GM12872 (cell line): ENCODE data around the gene RBM27.

Experiments
- TF ChIP-seq, protein P1 (sequence below): IDR thresholded peaks from 3 replicates; pipeline ENCODE4 v1.5.1; 2011; ENCODE audit warnings: low read depth, mild to moderate bottlenecking, low read length, moderate library complexity; ENCODE audit not compliant: insufficient read depth

The RBM27 gene

DNA sequence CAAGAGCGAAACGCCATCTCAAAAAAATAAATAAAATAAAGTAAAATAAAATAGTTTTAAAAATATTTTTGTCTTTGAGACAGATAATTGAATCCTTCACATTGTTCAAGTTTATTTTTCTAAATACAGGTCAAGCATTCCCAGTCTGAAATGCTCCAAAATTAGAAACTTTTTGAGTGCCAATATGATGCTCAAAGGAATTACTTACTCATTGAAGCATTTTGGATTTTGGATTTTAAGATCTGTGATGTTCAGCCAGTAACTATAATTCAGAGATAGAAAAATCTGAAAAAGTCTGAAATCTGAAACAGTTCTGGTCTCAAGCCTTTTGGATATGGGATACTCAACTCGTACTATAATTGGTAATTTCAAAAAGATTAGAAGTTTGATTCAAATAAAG, 39.8 kb downstream of the RBM27 start:
- TF ChIP-seq, protein P1, sequence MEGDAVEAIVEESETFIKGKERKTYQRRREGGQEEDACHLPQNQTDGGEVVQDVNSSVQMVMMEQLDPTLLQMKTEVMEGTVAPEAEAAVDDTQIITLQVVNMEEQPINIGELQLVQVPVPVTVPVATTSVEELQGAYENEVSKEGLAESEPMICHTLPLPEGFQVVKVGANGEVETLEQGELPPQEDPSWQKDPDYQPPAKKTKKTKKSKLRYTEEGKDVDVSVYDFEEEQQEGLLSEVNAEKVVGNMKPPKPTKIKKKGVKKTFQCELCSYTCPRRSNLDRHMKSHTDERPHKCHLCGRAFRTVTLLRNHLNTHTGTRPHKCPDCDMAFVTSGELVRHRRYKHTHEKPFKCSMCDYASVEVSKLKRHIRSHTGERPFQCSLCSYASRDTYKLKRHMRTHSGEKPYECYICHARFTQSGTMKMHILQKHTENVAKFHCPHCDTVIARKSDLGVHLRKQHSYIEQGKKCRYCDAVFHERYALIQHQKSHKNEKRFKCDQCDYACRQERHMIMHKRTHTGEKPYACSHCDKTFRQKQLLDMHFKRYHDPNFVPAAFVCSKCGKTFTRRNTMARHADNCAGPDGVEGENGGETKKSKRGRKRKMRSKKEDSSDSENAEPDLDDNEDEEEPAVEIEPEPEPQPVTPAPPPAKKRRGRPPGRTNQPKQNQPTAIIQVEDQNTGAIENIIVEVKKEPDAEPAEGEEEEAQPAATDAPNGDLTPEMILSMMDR, result no peak

DNA sequence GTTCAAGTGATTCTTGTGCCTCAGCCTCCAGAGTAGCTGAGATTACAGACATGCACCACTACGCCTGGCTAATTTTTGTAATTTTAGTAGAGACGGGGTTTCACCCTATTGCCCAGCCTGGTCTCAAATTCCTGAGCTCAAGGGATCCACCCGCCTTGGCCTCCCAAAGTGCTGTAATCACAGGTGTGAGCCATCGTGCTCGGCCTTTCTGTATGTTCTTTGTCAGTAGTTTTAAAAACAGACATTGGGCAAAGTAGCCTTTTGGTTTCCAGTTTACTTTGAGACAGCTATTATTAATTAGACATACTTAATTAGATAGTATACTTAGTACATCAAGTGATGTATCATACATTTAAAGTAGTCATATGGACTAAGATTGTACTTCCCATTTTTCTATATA, 45.2 kb downstream of the RBM27 start:
- TF ChIP-seq, protein P1, result no peak

DNA sequence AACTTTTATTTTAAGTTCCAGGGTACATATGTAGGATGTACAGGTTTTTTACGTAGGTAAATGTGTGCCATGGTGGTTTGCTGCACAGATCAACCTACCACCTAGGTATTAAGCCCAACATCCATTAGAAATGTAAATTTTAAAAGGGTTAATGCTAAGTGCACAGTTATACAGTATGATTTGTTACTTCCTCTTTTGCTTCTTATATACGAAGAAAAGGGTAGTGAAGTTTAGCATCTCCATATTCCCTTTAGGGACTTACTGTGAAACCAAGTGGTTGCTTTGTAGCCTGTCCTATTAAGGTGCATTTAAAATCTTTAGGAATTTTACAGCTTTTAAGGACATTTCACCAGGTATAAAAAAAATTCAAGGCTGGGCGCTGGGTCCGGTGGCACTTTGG, 46.4 kb downstream of the RBM27 start:
- TF ChIP-seq, protein P1, result no peak
